Heart right ventricle (tissue), 16 donors: ENCODE measurements around the gene BAG2. TPM values are rescaled to one million over a fixed set of nuclear protein-coding genes. Genes with fewer than 3 reads are reported as not detected.

Source experiments
- ATAC-seq, 8 donors: fragments of 200-7000 bp; cut with Tn5 transposase; one replicate each; pipeline ENCODE4 v1.9.1; 2020; ENCODE audit warnings: mild to moderate bottlenecking in 8 of 8, moderate library complexity in 8 of 8, moderate number of reproducible peaks in 1 of 8
- DNase-seq, 2 donors: peaks; one replicate each; pipeline ENCODE4 v3.0.0-alpha.2; 2020
- H3K27ac ChIP-seq, 10 donors: fragments of 200-600 bp; sonication (generic) in 2 of 10; one replicate each; pipeline versions ENCODE4 v1.5.0 to v1.8.0; 2020 to 2022; ENCODE audit warnings: mild to moderate bottlenecking in 3 of 10
- H3K27me3 ChIP-seq, 7 donors: fragments of 200-600 bp; one replicate each; pipeline ENCODE4 v1.8.0; 2021 to 2022; ENCODE audit warnings: mild to moderate bottlenecking in 2 of 7
- H3K36me3 ChIP-seq, 9 donors: fragments of 200-600 bp; sonication (generic) in 1 of 9; one replicate each; pipeline versions ENCODE4 v1.5.0 to v1.8.0; 2020 to 2022; ENCODE audit warnings: mild to moderate bottlenecking in 2 of 9
- H3K4me1 ChIP-seq, 9 donors: fragments of 200-600 bp; sonication (generic) in 1 of 9; one replicate each; pipeline versions ENCODE4 v1.5.0 to v1.8.0; 2020 to 2022; ENCODE audit warnings: mild to moderate bottlenecking in 4 of 9
- H3K4me3 ChIP-seq, 10 donors: fragments of 200-600 bp; sonication (generic) in 2 of 10; one replicate each; pipeline versions ENCODE4 v1.5.0 to v1.8.0; 2020 to 2022; ENCODE audit warnings: mild to moderate bottlenecking in 7 of 10, moderate library complexity in 2 of 10
- H3K9me3 ChIP-seq, 11 donors: fragments of 200-600 bp in 10 of 11; sonication (generic) in 2 of 11; one replicate each; pipeline versions ENCODE4 v1.5.0 to v1.8.0; 2013 to 2022; ENCODE audit warnings: mild to moderate bottlenecking in 2 of 11, control low read depth in 1 of 11, moderate library complexity in 1 of 11
- WGBS, 2 donors: extraction: QIAGEN DNeasy Blood & Tissue Kit; methylation state at CpG; one replicate each; pipeline ENCODE4 v1.1.7; 2013; ENCODE audit warnings: inconsistent platforms in 1 of 2; 5-methylcytosine and 5-hydroxymethylcytosine counted together
- intact Hi-C, 10 donors: fragments of 100-400 bp; cut with DNase I; formaldehyde crosslinking; loops; one replicate each; pipeline versions ENCODE4 v1.11.1 to v1.14.2; 2022
- polyA plus RNA-seq, 2 donors: library from polyadenylated mRNA; stranded (reverse); fragments of 200-250 nt; gene quantifications; one replicate each; pipeline ENCODE4 v1.2.3, GENCODE V29; 2013
- total RNA-seq, 10 donors: library from RNA; stranded (reverse); fragmentation: NEBNext Ultra II Directional in 3 of 10; extraction: Animal tissue kit (Norgen Biotek cat#: 25700) in 3 of 10; gene quantifications; one replicate each; pipeline versions ENCODE4 v1.2.1 to v1.2.4, GENCODE V29; 2021 to 2023
- TF ChIP-seq, protein P1 (sequence below), 9 donors: fragments of 200-600 bp; sonication (generic) in 2 of 9; IDR thresholded peaks; one replicate each; pipeline versions ENCODE4 v1.5.0 to v1.8.0; 2021 to 2022; ENCODE audit warnings: antibody characterized with exemption in 9 of 9, mild to moderate bottlenecking in 5 of 9, moderate library complexity in 1 of 9
- donor health status: Arrhythmogenic right ventricular cardiomyopathy.
- donor health status: ischemic (EF 13 %, LVEDD 7.1; RV severe dilation, severe dysfunction).
- donor health status: healthy with polysubstance abuse.
- donor health status: DM: no; HTN: yes; CAD: no.
- donor health status: DM: no; HTN: no; CAD: no.
- donor health status: ischemic (EF 25% LVEDD 6.9; RV normal size, moderate dysfunction).
- donor health status: ischemic (EF 25% LVEDD 5.7; RV mildly dilated, moderate dysfunction).
- donor health status: healthy.
- donor health status: DM: yes; HTN: yes; CAD: no.
- donor health status: Ischemic cardiomyopathy.
- donor health status: ischemic (EF 35%, LVEDD 5.7; RV mildly dilated, moderate dysfunction).
- donor health status: nonischemic (EF 11% LVEDD 7.7; RV severe dilation, severe dysfunction).
- donor health status: DM: yes; HTN: yes; CAD: no.
- donor health status: PGD.
- donor health status: ischemic (EF 29% LVEDD 5.4; RV normal size, mild dysfunction).
- donor health status: nonischemic (EF 23%, LVEDD 6.1; RV moderate dilation, normal function).

The BAG2 gene
- total and polyA plus RNA-seq, 12 donors, result 3.9 to 15.6 (median 9.3) TPM

DNA sequence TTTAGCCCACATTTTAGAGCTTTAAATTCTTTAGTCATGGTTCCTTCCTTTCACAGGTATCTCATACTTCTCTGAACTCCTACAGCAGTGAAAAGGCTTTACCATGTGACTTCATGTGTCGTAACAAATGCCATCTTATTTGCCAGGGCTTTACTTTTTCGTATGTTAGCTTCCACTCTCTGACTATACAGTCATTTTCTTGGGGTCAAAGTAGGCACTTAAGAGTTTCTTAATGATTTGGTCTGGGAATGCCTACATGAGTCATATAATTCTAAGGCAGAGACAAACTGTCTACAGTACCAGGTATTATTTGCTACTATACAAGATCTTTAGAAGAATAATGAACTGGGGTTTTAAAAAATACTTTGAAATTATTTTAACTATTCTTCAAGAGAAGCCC is 35.0 kb downstream of the BAG2 start:
- Histone ChIP-seq H3K36me3 (no peaks in the 10 kb centered on the region), H3K27ac (no peak overlapping the region), H3K9me3 (no peaks in the 10 kb centered on the region), H3K4me1 (no peaks in the 10 kb centered on the region), H3K4me3 (no peak overlapping the region), H3K27me3 (no peaks in the 10 kb centered on the region)
- no peak for DNase-seq
- no peak for ATAC-seq
- TF ChIP-seq, protein P1, sequence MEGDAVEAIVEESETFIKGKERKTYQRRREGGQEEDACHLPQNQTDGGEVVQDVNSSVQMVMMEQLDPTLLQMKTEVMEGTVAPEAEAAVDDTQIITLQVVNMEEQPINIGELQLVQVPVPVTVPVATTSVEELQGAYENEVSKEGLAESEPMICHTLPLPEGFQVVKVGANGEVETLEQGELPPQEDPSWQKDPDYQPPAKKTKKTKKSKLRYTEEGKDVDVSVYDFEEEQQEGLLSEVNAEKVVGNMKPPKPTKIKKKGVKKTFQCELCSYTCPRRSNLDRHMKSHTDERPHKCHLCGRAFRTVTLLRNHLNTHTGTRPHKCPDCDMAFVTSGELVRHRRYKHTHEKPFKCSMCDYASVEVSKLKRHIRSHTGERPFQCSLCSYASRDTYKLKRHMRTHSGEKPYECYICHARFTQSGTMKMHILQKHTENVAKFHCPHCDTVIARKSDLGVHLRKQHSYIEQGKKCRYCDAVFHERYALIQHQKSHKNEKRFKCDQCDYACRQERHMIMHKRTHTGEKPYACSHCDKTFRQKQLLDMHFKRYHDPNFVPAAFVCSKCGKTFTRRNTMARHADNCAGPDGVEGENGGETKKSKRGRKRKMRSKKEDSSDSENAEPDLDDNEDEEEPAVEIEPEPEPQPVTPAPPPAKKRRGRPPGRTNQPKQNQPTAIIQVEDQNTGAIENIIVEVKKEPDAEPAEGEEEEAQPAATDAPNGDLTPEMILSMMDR (IDR thresholded peaks at IDR 0.05), result no peak
- 90 to 94% methylated on average over 2 of the region's 2 CpGs for WGBS, 2 donors
- intact Hi-C loops, result no loop called here

DNA sequence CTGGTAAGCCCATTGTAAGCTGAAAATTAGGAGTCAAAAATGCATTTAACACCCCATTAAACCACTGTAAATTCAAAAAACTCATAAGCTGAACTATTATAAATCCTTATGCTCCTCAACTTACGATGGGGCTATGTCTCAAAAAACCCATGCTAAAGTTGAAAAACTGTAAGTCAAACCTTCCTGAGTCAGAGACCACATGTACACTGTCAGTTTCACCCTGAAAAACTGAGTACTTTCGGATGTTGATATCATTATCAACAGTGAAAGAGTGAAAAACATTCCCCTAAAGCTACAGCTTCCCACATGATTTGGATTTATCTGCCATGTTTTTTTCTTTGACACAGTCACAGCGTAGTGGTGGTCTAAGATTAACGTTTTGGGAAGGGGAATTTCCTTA is 35.7 kb downstream of the BAG2 start:
- Histone ChIP-seq H3K27ac (no peak overlapping the region), H3K4me3 (no peak overlapping the region), H3K36me3 (no peaks in the 10 kb centered on the region), H3K9me3 (no peaks in the 10 kb centered on the region), H3K27me3 (no peaks in the 10 kb centered on the region), H3K4me1 (no peaks in the 10 kb centered on the region)
- 92 to 95% methylated on average over 4 of the region's 4 CpGs for WGBS, 2 donors
- DNase-seq (no peak), ATAC-seq (no peak)
- TF ChIP-seq, protein P1 (IDR thresholded peaks at IDR 0.05), result no peak
- intact Hi-C loops, result no loop called here

DNA sequence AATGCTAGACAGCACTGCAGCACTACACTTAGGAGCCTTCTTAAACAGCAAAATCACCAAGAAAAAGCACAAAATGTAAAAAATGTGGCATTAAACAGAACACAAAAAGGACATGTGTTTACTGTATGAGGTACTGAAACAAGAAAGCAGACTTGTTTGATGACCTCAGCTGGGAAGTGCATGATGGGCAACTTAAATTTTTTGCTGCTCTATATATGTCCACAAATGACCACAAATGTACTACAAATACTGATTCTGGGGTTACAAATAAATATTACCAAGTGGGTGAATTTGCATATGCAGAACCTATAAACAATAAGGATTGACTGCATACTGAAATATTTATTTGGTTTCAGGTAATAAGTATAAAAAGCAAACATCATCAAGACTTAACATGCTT is 36.9 kb downstream of the BAG2 start:
- Histone ChIP-seq H3K9me3 (no peaks in the 10 kb centered on the region), H3K4me1 (no peaks in the 10 kb centered on the region), H3K36me3 (no peaks in the 10 kb centered on the region), H3K4me3 (no peak overlapping the region), H3K27ac (no peak overlapping the region), H3K27me3 (no peaks in the 10 kb centered on the region)
- TF ChIP-seq, protein P1 (IDR thresholded peaks at IDR 0.05), result no peak
- DNase-seq, result no peak
- intact Hi-C loops, result no loop called here
- no peak for ATAC-seq

DNA sequence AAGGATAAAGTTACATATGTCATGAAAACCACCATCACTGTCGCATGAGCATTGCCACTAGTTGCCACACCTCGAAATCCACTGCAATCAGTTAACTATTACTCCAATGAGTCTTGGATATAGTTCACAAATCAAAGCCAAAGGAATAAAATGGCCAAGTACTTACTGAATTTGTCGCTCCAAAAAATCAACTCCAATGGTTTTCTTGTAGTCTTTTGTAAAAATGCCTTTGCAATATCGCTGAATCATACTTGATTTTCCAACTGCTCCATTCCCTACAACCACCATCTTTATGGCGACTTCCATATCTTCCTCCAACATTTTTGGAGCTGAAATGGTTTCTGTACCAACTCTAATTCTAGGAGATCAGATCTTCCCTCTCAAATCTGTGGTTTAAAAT is 37.9 kb downstream of the BAG2 start:
- no peak for ATAC-seq
- DNase-seq, result no peak
- Histone ChIP-seq H3K27me3 (no peaks in the 10 kb centered on the region), H3K4me1 (no peaks in the 10 kb centered on the region), H3K36me3 (no peaks in the 10 kb centered on the region), H3K9me3 (peaks cover 0 to 3% (median 0%) of the 10 kb centered on the region in 11 donors), H3K4me3 (no peak overlapping the region), H3K27ac (no peak overlapping the region)
- TF ChIP-seq, protein P1 (IDR thresholded peaks at IDR 0.05), result no peak
- WGBS, 2 donors, result 97% methylated on average over 5 of the region's 5 CpGs
- intact Hi-C loops, result no loop called here

DNA sequence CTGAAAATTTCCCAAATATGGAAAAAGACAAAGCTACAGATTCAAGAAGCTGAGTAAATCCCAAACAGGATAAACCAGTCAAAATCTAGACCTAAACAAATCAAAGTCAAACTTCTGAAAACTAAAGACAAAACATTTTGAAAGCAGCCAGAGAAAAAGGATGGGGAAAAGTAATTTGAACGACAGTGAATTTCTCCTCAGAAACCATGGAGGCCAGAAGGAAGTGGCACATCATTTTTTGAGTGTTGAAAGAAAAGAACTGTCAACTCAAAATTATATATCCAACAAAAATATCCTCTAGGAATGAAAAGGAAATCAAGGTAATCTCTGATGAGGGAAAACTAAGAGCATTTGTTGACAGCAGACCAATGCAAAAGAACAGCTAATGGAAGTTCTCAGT is 43.1 kb downstream of the BAG2 start:
- no peaks in the 10 kb centered on the region for H3K36me3 ChIP-seq
- DNase-seq (no peak), ATAC-seq (no peak)
- H3K4me3 ChIP-seq, result no peak overlapping the region
- 98 to 100% methylated on average over 1 of the region's 1 CpG for WGBS, 2 donors
- H3K9me3 ChIP-seq, result peaks cover 0 to 9% (median 0%) of the 10 kb centered on the region in 11 donors
- TF ChIP-seq, protein P1 (IDR thresholded peaks at IDR 0.05), result no peak
- intact Hi-C loops, result no loop called here
- peaks cover 0 to 10% (median 0%) of the 10 kb centered on the region in 9 donors for H3K4me1 ChIP-seq
- no peaks in the 10 kb centered on the region for H3K27me3 ChIP-seq
- H3K27ac ChIP-seq, result no peak overlapping the region
